Epithelial cell of proximal tubule (primary cell): ENCODE results near the gene UBP1. TPM values are rescaled to one million over a fixed set of nuclear protein-coding genes. Genes with fewer than 3 reads are reported as not detected.

Source experiments
- DNase-seq: peaks from one replicate; pipeline ENCODE4 v3.0.0-alpha.2; 2011; ENCODE audit warnings: low read depth
- H3K4me3 ChIP-seq: 2 replicates; pipeline ENCODE4 v1.5.1; 2011; ENCODE audit warnings: low read depth, mild to moderate bottlenecking, low read length
- total RNA-seq: library from RNA; depleted of rRNA; stranded (reverse); fragments of >200 nt; gene quantifications from 2 replicates; pipeline ENCODE4 v1.2.3, GENCODE V29; 2015
- TF ChIP-seq, protein P1 (sequence below): conservative IDR thresholded peaks from 2 replicates; pipeline ENCODE4 v1.5.1; 2012; ENCODE audit warnings: low read depth, mild to moderate bottlenecking, low read length

UBP1 gene
- total RNA-seq, 1 donor from 2014 or later = 38.3 TPM

GRCh38 chr3:33402936-33403335 is 37.3 kb downstream of the UBP1 start:
- TF ChIP-seq, protein P1, sequence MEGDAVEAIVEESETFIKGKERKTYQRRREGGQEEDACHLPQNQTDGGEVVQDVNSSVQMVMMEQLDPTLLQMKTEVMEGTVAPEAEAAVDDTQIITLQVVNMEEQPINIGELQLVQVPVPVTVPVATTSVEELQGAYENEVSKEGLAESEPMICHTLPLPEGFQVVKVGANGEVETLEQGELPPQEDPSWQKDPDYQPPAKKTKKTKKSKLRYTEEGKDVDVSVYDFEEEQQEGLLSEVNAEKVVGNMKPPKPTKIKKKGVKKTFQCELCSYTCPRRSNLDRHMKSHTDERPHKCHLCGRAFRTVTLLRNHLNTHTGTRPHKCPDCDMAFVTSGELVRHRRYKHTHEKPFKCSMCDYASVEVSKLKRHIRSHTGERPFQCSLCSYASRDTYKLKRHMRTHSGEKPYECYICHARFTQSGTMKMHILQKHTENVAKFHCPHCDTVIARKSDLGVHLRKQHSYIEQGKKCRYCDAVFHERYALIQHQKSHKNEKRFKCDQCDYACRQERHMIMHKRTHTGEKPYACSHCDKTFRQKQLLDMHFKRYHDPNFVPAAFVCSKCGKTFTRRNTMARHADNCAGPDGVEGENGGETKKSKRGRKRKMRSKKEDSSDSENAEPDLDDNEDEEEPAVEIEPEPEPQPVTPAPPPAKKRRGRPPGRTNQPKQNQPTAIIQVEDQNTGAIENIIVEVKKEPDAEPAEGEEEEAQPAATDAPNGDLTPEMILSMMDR = no peak
- no peak for DNase-seq
- H3K4me3 ChIP-seq = no peak overlapping the region

DNA sequence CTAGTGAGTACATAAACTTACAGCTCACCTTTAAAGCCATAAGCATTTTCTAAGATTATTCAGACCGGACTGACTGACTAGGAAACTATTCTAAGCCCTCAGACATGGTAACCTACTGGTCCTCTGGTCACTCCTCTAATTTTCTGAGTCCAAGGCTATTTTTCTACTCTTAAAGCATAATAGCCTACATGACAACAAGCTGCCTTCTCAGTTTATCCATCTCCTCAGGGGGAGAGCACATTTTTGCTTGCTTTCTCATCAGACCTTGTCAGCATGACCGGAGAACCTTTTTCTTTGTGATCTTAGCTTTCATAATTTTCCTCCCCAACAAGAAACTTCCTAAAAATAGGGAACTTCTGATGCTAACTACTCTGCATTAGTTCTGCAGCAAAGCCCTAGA is 38.4 kb downstream of the UBP1 start:
- TF ChIP-seq, protein P1 = no peak
- no peak for DNase-seq
- no peak overlapping the region for H3K4me3 ChIP-seq

DNA sequence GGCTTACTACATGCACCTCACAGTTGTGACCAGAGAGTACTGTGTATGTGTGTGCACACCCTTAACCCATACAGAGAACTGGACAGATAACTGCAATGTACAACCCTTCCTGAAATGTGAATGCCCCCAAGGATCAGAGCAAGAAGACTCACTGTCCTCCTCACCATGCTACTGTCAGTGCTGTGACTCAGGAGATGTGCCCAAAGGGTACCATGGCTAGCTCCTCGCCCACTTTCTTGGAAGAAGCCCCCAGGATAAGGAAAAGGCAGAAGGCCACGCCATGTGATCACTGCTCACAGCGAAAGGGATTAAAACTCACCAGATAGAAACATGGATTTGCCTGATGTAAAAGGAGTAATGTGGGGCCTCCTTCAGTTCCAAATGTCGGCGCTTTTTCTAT is 41.8 kb downstream of the UBP1 start:
- TF ChIP-seq, protein P1 = no peak
- no peak for DNase-seq
- H3K4me3 ChIP-seq = no peak overlapping the region

- no peak for DNase-seq
- no peak overlapping the region for H3K4me3 ChIP-seq
- TF ChIP-seq, protein P1 = no peak
Measured at GRCh38 chr3:33395900-33396299, 44.3 kb downstream of the UBP1 start.

DNA sequence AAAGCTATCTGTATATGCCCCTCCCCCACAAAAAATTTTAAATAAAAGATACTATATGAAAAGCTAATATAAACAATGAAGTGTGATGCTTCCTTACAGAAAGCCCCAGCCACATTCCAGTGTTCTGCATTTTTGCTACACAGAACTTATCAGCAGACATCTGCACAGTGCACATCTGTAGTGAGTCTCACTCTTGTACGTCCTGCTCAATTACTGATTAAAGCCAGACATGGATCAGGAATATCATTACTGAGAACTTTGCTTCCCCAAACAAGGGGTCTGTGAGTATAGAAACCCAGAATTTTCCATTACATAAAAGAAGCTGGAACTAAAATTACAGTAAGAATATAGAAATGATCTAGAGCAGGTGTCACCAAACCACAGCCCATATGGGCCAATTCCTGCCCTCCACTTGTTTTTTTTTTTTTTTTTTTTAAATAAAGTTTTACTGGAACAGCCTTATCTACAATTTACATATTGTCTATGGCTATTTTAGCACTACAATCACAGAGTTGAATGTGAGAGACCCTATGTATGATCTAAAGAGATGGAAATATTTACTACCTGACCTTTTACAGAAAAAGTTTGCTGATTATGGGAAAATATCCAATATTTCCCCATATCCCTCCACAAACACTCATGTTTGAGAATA is 45.7 kb downstream of the UBP1 start:
- DNase-seq = no peak
- TF ChIP-seq, protein P1 = no peak
- H3K4me3 ChIP-seq = no peak overlapping the region

DNA sequence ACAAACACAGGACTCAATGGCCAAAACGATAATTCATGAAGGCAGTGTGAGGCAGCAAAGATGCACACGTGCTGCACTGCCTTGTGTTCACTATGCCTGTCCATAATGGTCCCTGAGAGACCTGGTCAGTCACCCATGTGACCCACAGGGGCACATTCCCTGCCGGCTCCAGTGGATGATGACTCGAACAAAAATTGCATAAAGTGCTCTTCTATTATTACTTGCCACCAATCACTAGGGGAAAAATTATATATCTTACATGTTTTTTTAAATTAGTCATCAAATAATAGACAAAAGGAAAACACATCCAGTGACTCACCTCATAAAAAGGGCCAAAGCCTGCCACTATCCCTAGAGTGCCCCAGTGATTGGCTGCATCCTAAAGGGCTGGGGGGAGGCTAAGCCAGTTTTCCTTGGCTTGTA is 47.5 kb downstream of the UBP1 start:
- no peak overlapping the region for H3K4me3 ChIP-seq
- TF ChIP-seq, protein P1 = no peak
- no peak for DNase-seq

DNA sequence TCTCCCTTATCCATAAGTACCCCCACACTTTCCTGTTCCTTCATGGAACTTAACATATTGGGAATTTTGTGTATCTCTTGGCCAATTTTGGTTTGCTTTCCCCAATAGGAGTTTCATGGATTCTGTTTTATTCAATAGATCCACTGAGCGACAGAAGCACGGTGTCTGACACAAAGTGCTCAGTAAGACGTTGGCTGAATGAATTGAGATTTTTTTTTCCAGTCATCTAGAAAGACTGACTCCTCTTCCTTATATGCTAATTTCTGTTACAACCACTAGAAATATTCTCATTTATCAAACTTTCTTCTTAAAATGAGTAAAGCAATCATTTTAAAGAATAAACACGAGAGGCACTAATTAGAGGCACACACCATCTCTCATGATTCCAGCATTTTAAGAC is 48.1 kb downstream of the UBP1 start:
- TF ChIP-seq, protein P1 = no peak
- no peak overlapping the region for H3K4me3 ChIP-seq
- DNase-seq = no peak
